Progenitor cell of endocrine pancreas (in vitro differentiated cells): ENCODE measurements around the gene RPL23. TPM values are rescaled to one million over a fixed set of nuclear protein-coding genes. Genes with fewer than 3 reads are reported as not detected.

ENCODE experiments used
- DNase-seq: peaks from one replicate; pipeline ENCODE4 v3.0.0; 2021; ENCODE audit warnings: low spot score; ENCODE audit not compliant: unreplicated experiment
- H3K27ac Mint-ChIP-seq: 2 replicates; pipeline ENCODE4 v1.8.0; 2021; ENCODE audit warnings: mild to moderate bottlenecking, moderate library complexity, mixed read lengths
- H3K27me3 Mint-ChIP-seq: 2 replicates; pipeline ENCODE4 v1.8.0; 2021; ENCODE audit warnings: mixed read lengths
- H3K36me3 Mint-ChIP-seq: 2 replicates; pipeline ENCODE4 v1.8.0; 2022; ENCODE audit warnings: mixed read lengths; ENCODE audit not compliant: insufficient read depth
- H3K4me1 Mint-ChIP-seq: 2 replicates; pipeline ENCODE4 v1.8.0; 2021; ENCODE audit warnings: low read depth, mixed read lengths
- H3K4me3 Mint-ChIP-seq: 2 replicates; pipeline ENCODE4 v1.8.0; 2021; ENCODE audit warnings: low read depth, mild to moderate bottlenecking, moderate library complexity, mixed read lengths
- H3K9me3 Mint-ChIP-seq: 2 replicates; pipeline ENCODE4 v1.8.0; 2021; ENCODE audit warnings: low read depth, mixed read lengths
- total RNA-seq: library from RNA; stranded (reverse); gene quantifications from 2 replicates; pipeline ENCODE4 v1.2.1, GENCODE V29; 2021
- TF ChIP-seq, protein P1 (sequence below): fragments of 200-600 bp; sonication (generic); IDR thresholded peaks from one replicate; pipeline ENCODE4 v1.5.0; 2021; ENCODE audit warnings: antibody characterized with exemption, mild to moderate bottlenecking; ENCODE audit not compliant: unreplicated experiment

Gene RPL23
- total RNA-seq, 1 donor from 2014 or later = 1,623 TPM

DNA sequence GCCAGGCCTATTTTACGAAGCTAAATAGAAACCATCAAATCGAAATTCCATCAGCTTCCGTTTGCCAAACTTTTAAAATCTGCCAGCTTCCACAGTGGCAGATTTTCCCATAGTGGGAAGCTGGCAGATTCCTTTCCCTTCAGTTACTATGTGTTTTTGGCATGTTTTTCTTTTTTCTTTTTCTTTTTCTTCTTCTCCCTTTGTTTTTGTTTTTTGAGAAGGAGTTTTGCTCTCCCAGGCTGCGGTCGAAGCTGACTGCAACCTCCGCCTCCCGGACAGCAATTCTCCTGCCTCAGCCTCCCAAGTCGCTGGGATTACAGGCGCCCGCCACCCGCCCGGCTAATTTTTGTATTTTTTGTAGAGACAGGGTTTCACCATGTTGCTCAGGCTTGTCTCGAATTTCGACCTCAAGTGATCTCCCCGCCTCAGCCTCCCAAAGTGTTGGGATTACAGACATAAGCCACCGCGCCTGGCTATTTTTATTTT is 27.7 kb downstream of the RPL23 start:
- peaks cover 16% of the 10 kb centered on the region for H3K4me1 Mint-ChIP-seq
- H3K27ac Mint-ChIP-seq = peak overlapping the region; percentile 100
- peaks cover 6% of the 10 kb centered on the region for H3K27me3 Mint-ChIP-seq
- peak overlapping the region; percentile 99 for H3K4me3 Mint-ChIP-seq
- H3K9me3 Mint-ChIP-seq = no peaks in the 10 kb centered on the region
- TF ChIP-seq, protein P1, sequence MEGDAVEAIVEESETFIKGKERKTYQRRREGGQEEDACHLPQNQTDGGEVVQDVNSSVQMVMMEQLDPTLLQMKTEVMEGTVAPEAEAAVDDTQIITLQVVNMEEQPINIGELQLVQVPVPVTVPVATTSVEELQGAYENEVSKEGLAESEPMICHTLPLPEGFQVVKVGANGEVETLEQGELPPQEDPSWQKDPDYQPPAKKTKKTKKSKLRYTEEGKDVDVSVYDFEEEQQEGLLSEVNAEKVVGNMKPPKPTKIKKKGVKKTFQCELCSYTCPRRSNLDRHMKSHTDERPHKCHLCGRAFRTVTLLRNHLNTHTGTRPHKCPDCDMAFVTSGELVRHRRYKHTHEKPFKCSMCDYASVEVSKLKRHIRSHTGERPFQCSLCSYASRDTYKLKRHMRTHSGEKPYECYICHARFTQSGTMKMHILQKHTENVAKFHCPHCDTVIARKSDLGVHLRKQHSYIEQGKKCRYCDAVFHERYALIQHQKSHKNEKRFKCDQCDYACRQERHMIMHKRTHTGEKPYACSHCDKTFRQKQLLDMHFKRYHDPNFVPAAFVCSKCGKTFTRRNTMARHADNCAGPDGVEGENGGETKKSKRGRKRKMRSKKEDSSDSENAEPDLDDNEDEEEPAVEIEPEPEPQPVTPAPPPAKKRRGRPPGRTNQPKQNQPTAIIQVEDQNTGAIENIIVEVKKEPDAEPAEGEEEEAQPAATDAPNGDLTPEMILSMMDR = no peak
- DNase-seq = no peak
- peaks cover 3% of the 10 kb centered on the region for H3K36me3 Mint-ChIP-seq

DNA sequence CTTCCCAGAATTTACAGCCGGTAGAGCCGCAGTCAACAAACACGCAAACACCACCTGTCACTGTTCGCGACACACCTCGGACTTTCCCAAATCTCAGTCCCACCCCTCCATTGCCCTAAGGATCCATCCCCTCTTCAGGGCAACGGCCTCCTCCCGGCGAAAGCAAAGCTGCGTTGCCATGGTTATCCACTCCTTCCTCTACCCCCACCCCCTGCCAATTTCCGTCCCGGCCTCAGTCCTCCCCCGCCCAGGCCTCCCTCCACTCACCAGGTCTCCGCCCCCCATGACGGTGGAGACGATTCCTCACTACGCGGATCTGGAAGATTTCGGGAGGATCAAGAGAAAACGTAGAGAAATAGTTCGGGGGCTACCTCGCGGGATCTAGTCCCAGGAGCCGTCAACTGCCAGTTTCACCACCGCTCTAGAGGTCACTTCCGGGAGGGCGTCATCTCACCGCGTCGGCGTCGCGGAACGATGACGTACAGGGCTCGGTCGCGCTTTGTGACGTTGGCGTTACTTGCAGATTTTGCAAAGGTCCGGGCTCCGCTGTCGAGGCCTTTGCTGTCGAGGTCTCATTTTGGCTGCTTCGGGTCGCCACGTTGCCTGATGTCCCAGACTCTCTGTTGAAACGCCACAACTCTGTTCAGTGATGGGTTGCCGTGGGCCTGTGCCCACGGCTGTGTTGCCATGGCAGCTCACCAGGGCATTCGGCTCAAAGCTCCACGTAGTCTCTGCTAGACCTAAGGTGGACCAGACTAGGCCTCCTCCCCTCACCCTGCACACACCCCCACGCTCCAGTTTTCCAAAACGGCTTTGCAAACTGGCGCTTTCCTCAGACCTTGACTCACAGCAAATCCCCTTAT is 28.4 kb downstream of the RPL23 start, which contains the start of gene CWC25:
Gene CWC25 (minus strand): TSS at position 423 of the 863 bp plus-strand sequence. CDS start 138 bp downstream, at position 285.
- Mint-ChIP-seq H3K4me3 (peak within 1 kb of the TSS; percentile 99), H3K27me3 (peaks cover 3% of the 10 kb centered on the region), H3K4me1 (peaks cover 16% of the 10 kb centered on the region), H3K27ac (peak within 1 kb of the TSS; percentile 100), H3K9me3 (no peaks in the 10 kb centered on the region), H3K36me3 (peaks cover 5% of the 10 kb centered on the region)
- TF ChIP-seq, protein P1 = no peak
- DNase-seq = peak; percentile 97

DNA sequence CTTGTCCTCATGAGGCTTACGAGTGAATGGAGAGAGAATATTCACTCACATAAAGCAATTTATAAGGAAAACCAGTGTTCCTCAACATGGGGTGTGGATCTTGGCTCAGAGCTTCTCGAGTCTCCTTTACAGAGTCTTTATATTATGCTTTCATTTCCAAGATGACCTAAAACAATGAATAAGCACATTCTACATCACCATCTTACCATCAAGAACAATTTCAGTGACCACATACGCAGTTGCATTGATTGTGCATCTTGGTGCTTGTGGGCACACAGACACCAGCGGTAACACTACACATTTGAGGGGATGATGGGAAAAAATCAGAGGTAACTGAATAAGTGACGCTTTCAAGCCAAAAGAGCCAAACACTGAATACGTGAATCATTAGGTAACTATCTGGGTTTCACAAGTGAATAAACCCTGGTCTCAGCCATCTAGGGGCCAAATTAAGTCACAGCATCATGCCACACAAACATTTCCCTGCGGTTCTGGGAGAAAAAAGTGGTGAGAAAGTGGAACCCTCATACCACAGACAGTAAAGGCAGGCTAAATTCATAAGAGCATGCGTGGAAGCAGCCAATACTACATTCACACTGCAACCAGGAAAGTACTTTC is 37.8 kb downstream of the RPL23 start:
- no peaks in the 10 kb centered on the region for H3K9me3 Mint-ChIP-seq
- no peak overlapping the region for H3K27ac Mint-ChIP-seq
- no peak overlapping the region for H3K4me3 Mint-ChIP-seq
- H3K27me3 Mint-ChIP-seq = no peaks in the 10 kb centered on the region
- DNase-seq = no peak
- no peaks in the 10 kb centered on the region for H3K4me1 Mint-ChIP-seq
- TF ChIP-seq, protein P1 = no peak
- peaks cover 12% of the 10 kb centered on the region for H3K36me3 Mint-ChIP-seq

DNA sequence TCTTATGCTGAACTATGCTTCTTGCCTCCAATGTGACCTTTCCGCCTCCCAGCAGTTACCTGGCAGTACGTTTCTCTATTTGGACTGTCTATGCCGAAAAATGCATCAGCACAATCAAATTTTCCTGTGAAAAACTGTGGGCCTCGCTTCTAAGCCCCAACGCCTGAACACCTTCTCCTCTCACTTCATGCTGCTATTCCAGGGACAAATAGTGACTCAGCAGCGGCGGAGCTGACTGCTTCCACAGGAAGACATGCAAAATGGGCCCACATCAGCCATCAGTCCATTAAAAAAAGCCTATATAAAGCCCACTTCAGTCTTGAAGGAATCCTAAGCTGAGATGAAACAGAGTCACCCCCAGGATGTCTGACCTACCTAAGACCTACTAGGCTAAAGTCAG is 43.7 kb downstream of the RPL23 start:
- no peaks in the 10 kb centered on the region for H3K4me1 Mint-ChIP-seq
- H3K9me3 Mint-ChIP-seq = no peaks in the 10 kb centered on the region
- no peak for DNase-seq
- H3K36me3 Mint-ChIP-seq = peaks cover 21% of the 10 kb centered on the region
- H3K27me3 Mint-ChIP-seq = no peaks in the 10 kb centered on the region
- H3K27ac Mint-ChIP-seq = no peak overlapping the region
- TF ChIP-seq, protein P1 = no peak
- H3K4me3 Mint-ChIP-seq = no peak overlapping the region

DNA sequence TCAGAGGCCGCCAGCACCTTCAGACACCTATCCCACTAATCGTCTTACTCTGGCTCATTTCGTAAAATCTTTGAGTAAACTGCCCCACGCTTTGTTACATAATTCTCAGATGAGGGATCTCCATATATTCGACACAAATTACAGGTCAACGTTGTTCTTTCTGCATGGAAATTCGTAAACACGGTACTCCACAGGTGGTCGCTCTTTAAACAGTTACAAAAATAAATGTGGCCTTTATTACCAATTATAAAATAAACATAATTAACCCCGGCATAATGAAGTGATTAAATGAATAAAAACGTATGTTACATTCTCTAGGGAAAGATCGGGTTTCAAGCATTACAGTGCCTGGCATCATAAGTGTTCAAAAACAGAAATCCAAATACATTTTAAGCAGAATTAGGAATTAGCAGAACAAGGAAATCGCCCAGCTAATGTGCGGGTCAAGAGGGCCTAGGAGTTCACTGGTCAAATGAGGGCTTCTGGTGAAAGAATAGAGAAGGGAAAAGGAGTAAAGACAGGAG is 53.2 kb downstream of the RPL23 start:
- TF ChIP-seq, protein P1 = no peak
- Mint-ChIP-seq H3K4me3 (peak overlapping the region; percentile 68), H3K27ac (peak overlapping the region; percentile 80), H3K9me3 (no peaks in the 10 kb centered on the region), H3K4me1 (peaks cover 28% of the 10 kb centered on the region), H3K36me3 (peaks cover 22% of the 10 kb centered on the region), H3K27me3 (no peaks in the 10 kb centered on the region)
- no peak for DNase-seq
